Suprapubic skin (tissue), 4 donors: ENCODE data around the gene MAP2. TPM values are rescaled to one million over a fixed set of nuclear protein-coding genes. Genes with fewer than 3 reads are reported as not detected.
"Not testable (repeated sequence)": the region's sequence is repeated elsewhere in the genome, so short reads cannot be mapped to it uniquely, and the experiment has no call there.

Experiments
- DNase-seq, 2 donors: peaks; one replicate each; pipeline ENCODE4 v3.0.0-alpha.2; 2019; ENCODE audit warnings: low spot score in 2 of 2
- H3K27ac ChIP-seq: fragments of 200-600 bp; sonication (generic); one replicate; pipeline ENCODE4 v1.5.1; 2019
- H3K27me3 ChIP-seq: fragments of 200-600 bp; sonication (generic); one replicate; pipeline ENCODE4 v1.5.1; 2019
- H3K36me3 ChIP-seq: fragments of 200-600 bp; sonication (generic); one replicate; pipeline ENCODE4 v1.5.1; 2019
- H3K4me1 ChIP-seq: fragments of 200-600 bp; sonication (generic); one replicate; pipeline ENCODE4 v1.5.1; 2019
- H3K4me3 ChIP-seq: fragments of 200-600 bp; sonication (generic); one replicate; pipeline ENCODE4 v1.5.1; 2019; ENCODE audit warnings: mild to moderate bottlenecking
- H3K9me3 ChIP-seq: fragments of 200-600 bp; sonication (generic); one replicate; pipeline ENCODE4 v1.5.1; 2019
- EP300 ChIP-seq: sonication (generic); formaldehyde crosslinking; IDR thresholded peaks from one replicate; pipeline ENCODE4 v1.6.1; 2017; ENCODE audit warnings: antibody characterized with exemption
- POLR2A ChIP-seq, 2 donors: fragments of 450-650 bp; IDR thresholded peaks; one replicate each; pipeline ENCODE4 v1.6.1; 2017; ENCODE audit warnings: antibody characterized with exemption in 2 of 2, mild to moderate bottlenecking in 2 of 2, moderate library complexity in 2 of 2
- POLR2AphosphoS5 ChIP-seq, 3 donors: sonication (generic); formaldehyde crosslinking; IDR thresholded peaks; one replicate each; pipeline ENCODE4 v1.6.1; 2017; ENCODE audit warnings: antibody characterized with exemption in 3 of 3
- WGBS: methylation state at CpG from one replicate; pipeline ENCODE4 v1.1.5; 2018; 5-methylcytosine and 5-hydroxymethylcytosine counted together
- total RNA-seq, 4 donors: library from RNA; depleted of rRNA; stranded (reverse); fragments of >200 nt; gene quantifications; one replicate each; pipeline ENCODE4 v1.1.0, GENCODE V29; 2016
- TF ChIP-seq, protein P1 (sequence below), 2 donors: fragments of 200-600 bp in 1 of 2; fragments of 450-650 bp in 1 of 2; sonication (generic) in 1 of 2; IDR thresholded peaks; one replicate each; pipeline ENCODE4 v1.5.1; 2016 to 2019; ENCODE audit warnings: antibody characterized with exemption in 2 of 2, mild to moderate bottlenecking in 1 of 2, moderate library complexity in 1 of 2

The MAP2 gene
- total RNA-seq, 4 donors from 2014 or later = 42.0 to 54.5 (median 47.1) TPM

DNA sequence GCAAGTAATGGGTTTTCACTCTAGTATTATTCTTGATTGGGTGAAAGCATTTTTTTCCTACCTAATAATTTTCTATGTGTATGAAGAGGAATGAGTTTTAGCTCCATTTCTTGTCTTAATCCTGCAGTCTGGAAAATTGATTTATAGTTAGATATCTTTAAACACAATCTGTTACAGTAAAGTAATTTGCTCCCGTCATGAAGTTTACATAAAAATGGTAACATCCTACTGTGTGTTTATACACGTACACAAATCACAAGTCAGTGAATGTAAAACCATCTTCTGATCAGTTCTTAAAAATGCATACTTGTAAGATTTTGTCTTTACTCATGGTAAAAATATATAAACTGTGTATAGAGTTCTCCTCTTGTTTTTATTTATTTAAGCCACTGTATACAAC is 51.1 kb downstream of the MAP2 start:
- TF ChIP-seq POLR2AphosphoS5 (IDR thresholded peaks at IDR 0.05) (no peak), EP300 (no peak), POLR2A (IDR thresholded peaks at IDR 0.05) (no peak)
- TF ChIP-seq, protein P1, sequence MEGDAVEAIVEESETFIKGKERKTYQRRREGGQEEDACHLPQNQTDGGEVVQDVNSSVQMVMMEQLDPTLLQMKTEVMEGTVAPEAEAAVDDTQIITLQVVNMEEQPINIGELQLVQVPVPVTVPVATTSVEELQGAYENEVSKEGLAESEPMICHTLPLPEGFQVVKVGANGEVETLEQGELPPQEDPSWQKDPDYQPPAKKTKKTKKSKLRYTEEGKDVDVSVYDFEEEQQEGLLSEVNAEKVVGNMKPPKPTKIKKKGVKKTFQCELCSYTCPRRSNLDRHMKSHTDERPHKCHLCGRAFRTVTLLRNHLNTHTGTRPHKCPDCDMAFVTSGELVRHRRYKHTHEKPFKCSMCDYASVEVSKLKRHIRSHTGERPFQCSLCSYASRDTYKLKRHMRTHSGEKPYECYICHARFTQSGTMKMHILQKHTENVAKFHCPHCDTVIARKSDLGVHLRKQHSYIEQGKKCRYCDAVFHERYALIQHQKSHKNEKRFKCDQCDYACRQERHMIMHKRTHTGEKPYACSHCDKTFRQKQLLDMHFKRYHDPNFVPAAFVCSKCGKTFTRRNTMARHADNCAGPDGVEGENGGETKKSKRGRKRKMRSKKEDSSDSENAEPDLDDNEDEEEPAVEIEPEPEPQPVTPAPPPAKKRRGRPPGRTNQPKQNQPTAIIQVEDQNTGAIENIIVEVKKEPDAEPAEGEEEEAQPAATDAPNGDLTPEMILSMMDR (IDR thresholded peaks at IDR 0.05) = no peak
- Histone ChIP-seq H3K4me3 (no peak overlapping the region), H3K4me1 (no peaks in the 10 kb centered on the region), H3K9me3 (no peaks in the 10 kb centered on the region), H3K27me3 (no peaks in the 10 kb centered on the region), H3K27ac (no peak overlapping the region), H3K36me3 (no peaks in the 10 kb centered on the region)
- no peak for DNase-seq
- WGBS = 89% methylated on average over 2 of the region's 2 CpGs

GRCh38 chr2:209476367-209477208 is 52.7 kb downstream of the MAP2 start:
- Histone ChIP-seq H3K36me3 (no peaks in the 10 kb centered on the region), H3K4me3 (no peak overlapping the region), H3K27ac (no peak overlapping the region), H3K9me3 (no peaks in the 10 kb centered on the region), H3K4me1 (no peaks in the 10 kb centered on the region), H3K27me3 (no peaks in the 10 kb centered on the region)
- 55% methylated on average over 8 of the region's 8 CpGs for WGBS
- no peak for DNase-seq
- TF ChIP-seq POLR2A (IDR thresholded peaks at IDR 0.05) (no peak), EP300 (no peak), POLR2AphosphoS5 (IDR thresholded peaks at IDR 0.05) (no peak)
- TF ChIP-seq, protein P1 (IDR thresholded peaks at IDR 0.05) = no peak

- not testable (repeated sequence) for H3K9me3 ChIP-seq, H3K27ac ChIP-seq, H3K36me3 ChIP-seq, H3K4me3 ChIP-seq, H3K4me1 ChIP-seq, DNase-seq, H3K27me3 ChIP-seq
- WGBS = 77% methylated on average over 1 of the region's 1 CpG
These were observed 68.4 kb downstream of the MAP2 start for GRCh38 chr2:209492296-209492695.

DNA sequence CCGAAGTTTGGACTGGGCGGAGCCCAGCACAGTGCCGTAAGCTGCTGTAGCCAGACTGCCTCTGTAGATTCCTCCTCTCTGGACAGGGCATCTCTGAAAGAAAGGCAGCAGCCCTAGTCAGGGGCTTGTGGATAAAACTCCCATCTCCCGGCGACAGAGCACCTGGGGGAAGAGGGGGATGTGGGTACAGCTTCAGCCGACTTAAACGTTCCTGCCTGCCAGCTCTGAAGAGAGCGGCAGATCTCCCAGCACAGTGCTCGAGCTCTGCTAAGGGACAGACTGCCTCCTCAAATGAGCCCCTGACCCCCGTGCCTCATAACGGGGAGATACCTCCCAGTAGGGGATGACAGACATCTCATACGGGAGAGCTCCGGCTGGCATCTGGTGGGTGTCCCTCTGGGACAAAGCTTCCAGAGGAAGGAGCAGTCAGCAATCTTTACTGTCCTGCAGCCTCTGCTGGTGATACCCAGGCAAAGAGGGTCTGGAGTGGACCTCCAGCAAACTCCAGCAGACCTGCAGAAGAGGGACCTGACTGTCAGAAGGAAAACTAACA is 71.3 kb downstream of the MAP2 start:
- H3K4me1 ChIP-seq, H3K27me3 ChIP-seq, DNase-seq, H3K36me3 ChIP-seq, H3K9me3 ChIP-seq, H3K4me3 ChIP-seq: not testable (repeated sequence)
- 84% methylated on average over 13 of the region's 13 CpGs for WGBS
- peak overlapping the region; percentile 56 for H3K27ac ChIP-seq

- Histone ChIP-seq H3K36me3 (no peaks in the 10 kb centered on the region), H3K4me3 (no peak overlapping the region), H3K27me3 (no peaks in the 10 kb centered on the region), H3K4me1 (peaks cover 9% of the 10 kb centered on the region), H3K9me3 (peaks cover 10% of the 10 kb centered on the region), H3K27ac (peak overlapping the region; percentile 56)
- TF ChIP-seq POLR2A (IDR thresholded peaks at IDR 0.05) = no peak
- TF ChIP-seq POLR2AphosphoS5 (IDR thresholded peaks at IDR 0.05) = no peak
- TF ChIP-seq EP300 = no peak
- TF ChIP-seq, protein P1 (IDR thresholded peaks at IDR 0.05) = no peak
- WGBS = 44% methylated on average over 4 of the region's 4 CpGs
- DNase-seq = no peak
These were observed 72.2 kb downstream of the MAP2 start for GRCh38 chr2:209495855-209496585.

GRCh38 chr2:209496586-209496982 is 72.7 kb downstream of the MAP2 start:
- TF ChIP-seq, protein P1 (IDR thresholded peaks at IDR 0.05) = no peak
- no peak for TF ChIP-seq POLR2AphosphoS5 (IDR thresholded peaks at IDR 0.05)
- TF ChIP-seq EP300 = no peak
- TF ChIP-seq POLR2A (IDR thresholded peaks at IDR 0.05) = no peak
- H3K4me3 ChIP-seq = no peak overlapping the region
- DNase-seq = no peak
- H3K9me3 ChIP-seq = peaks cover 10% of the 10 kb centered on the region
- peaks cover 9% of the 10 kb centered on the region for H3K4me1 ChIP-seq
- no peaks in the 10 kb centered on the region for H3K36me3 ChIP-seq
- H3K27ac ChIP-seq = no peak overlapping the region
- H3K27me3 ChIP-seq = no peaks in the 10 kb centered on the region
